ENCODE measurements around the gene HDAC9. TPM values are rescaled to one million over a fixed set of nuclear protein-coding genes. Genes with fewer than 3 reads are reported as not detected.

Gene HDAC9
- total RNA-seq, 1 experiment from 2014 or later = 79.1 TPM

- no peak for DNase-seq (ENCODE audit: low read depth in 1 of 2, low spot score in 2 of 2)
- Histone ChIP-seq H3K36me3 (no peaks in the 10 kb centered on the region), H3K4me3 (no peak overlapping the region), H3K9me3 (replicated peaks) (no peaks in the 10 kb centered on the region), H3K27me3 (replicated peaks) (no peaks in the 10 kb centered on the region), H3K4me1 (replicated peaks) (peaks cover 51% of the 10 kb centered on the region), H3K27ac (peak overlapping the region; percentile 28)
These were observed 261.0 kb downstream of the HDAC9 start for GRCh38 chr7:18756378-18757050.

DNA sequence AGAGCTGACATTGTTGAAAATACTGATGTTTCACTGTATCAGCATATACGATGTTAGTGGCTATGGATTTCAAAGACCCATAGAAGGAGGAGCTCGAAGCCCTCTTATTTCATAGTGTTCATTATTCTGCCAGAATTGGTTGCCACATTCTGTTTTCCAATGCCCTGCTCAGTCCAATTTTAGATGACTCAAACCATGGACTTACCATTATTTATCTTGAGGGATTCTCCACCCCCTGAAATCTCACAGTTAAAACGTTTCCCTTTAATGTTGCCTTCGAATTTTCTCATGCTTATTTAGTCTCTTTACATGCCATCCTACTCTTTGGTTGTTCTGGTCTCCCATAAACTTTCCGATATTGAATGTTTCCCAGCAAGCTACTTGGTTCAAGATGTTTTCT, 264.5 kb downstream of the HDAC9 start:
- no peaks in the 10 kb centered on the region for H3K27me3 ChIP-seq (replicated peaks)
- no peak for DNase-seq (ENCODE audit: low read depth in 1 of 2, low spot score in 2 of 2)
- no peak overlapping the region for H3K4me3 ChIP-seq
- no peaks in the 10 kb centered on the region for H3K9me3 ChIP-seq (replicated peaks)
- H3K27ac ChIP-seq = no peak overlapping the region
- no peaks in the 10 kb centered on the region for H3K36me3 ChIP-seq
- peaks cover 38% of the 10 kb centered on the region for H3K4me1 ChIP-seq (replicated peaks)

- Histone ChIP-seq H3K27me3 (replicated peaks) (no peaks in the 10 kb centered on the region), H3K4me1 (replicated peaks) (peaks cover 30% of the 10 kb centered on the region), H3K36me3 (no peaks in the 10 kb centered on the region), H3K27ac (no peak overlapping the region), H3K4me3 (no peak overlapping the region), H3K9me3 (replicated peaks) (no peaks in the 10 kb centered on the region)
- no peak for DNase-seq (ENCODE audit: low read depth in 1 of 2, low spot score in 2 of 2)
These were observed 265.3 kb downstream of the HDAC9 start for GRCh38 chr7:18760631-18761445.

- no peaks in the 10 kb centered on the region for H3K9me3 ChIP-seq (replicated peaks)
- peak in 1 of 2 experiments; percentile 39 for DNase-seq (ENCODE audit: low read depth in 1 of 2, low spot score in 2 of 2)
- peak overlapping the region; percentile 17 for H3K27ac ChIP-seq
- H3K27me3 ChIP-seq (replicated peaks) = no peaks in the 10 kb centered on the region
- H3K36me3 ChIP-seq = no peaks in the 10 kb centered on the region
- H3K4me1 ChIP-seq (replicated peaks) = peaks cover 17% of the 10 kb centered on the region
- no peak overlapping the region for H3K4me3 ChIP-seq
These were observed 266.6 kb downstream of the HDAC9 start for GRCh38 chr7:18762189-18762588.

- Histone ChIP-seq H3K4me1 (replicated peaks) (peaks cover 48% of the 10 kb centered on the region), H3K36me3 (no peaks in the 10 kb centered on the region), H3K4me3 (no peak overlapping the region), H3K27ac (no peak overlapping the region), H3K9me3 (replicated peaks) (no peaks in the 10 kb centered on the region), H3K27me3 (replicated peaks) (no peaks in the 10 kb centered on the region)
- DNase-seq (ENCODE audit: low read depth in 1 of 2, low spot score in 2 of 2) = peak in 1 of 2 experiments; percentile 35
These were observed 272.7 kb downstream of the HDAC9 start for GRCh38 chr7:18768256-18768655.

DNA sequence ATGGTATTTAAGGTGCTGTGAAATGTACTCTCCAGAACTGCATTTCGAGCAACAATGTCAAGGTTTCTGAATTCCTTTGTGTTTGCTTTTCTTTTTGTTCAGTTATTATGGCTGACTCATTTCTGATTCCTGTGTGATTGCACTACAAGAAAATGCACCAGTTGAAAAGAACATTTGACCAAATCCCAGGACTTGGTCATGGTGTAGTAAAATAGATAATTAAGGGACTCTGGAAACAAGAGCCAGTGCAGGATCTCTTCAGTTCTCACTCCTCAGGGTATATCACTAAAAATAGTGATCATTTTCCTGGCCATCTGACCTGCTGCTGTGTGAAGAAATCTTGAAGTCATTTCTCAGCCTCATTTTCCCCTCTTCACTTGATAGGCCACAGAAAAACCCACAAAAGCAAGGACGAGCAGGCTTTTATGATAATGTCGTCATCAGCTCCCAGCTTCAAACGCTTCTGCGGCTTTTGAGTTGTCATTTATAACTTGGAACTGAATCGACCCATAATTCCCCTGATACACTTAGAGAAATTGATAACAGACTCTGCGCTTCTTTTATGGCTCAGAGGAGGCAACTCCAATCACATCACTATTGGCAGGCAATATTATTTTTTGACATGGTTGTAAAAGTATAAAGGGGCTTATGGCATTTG, 274.7 kb downstream of the HDAC9 start:
- peak in 1 of 2 experiments; percentile 85 for DNase-seq (ENCODE audit: low read depth in 1 of 2, low spot score in 2 of 2)
- Histone ChIP-seq H3K4me3 (no peak overlapping the region), H3K27me3 (replicated peaks) (no peaks in the 10 kb centered on the region), H3K27ac (peak overlapping the region; percentile 81), H3K36me3 (no peaks in the 10 kb centered on the region), H3K4me1 (replicated peaks) (peaks cover 52% of the 10 kb centered on the region), H3K9me3 (replicated peaks) (no peaks in the 10 kb centered on the region)

- H3K4me3 ChIP-seq = no peak overlapping the region
- H3K27ac ChIP-seq = peak overlapping the region; percentile 81
- no peaks in the 10 kb centered on the region for H3K9me3 ChIP-seq (replicated peaks)
- H3K4me1 ChIP-seq (replicated peaks) = peaks cover 52% of the 10 kb centered on the region
- DNase-seq (ENCODE audit: low read depth in 1 of 2, low spot score in 2 of 2) = peak in 1 of 2 experiments; percentile 37
- H3K27me3 ChIP-seq (replicated peaks) = no peaks in the 10 kb centered on the region
- H3K36me3 ChIP-seq = no peaks in the 10 kb centered on the region
These were observed 275.3 kb downstream of the HDAC9 start for GRCh38 chr7:18770822-18771221.

GRCh38 chr7:18771834-18772566, 276.5 kb downstream of the HDAC9 start:
- Histone ChIP-seq H3K4me3 (no peak overlapping the region), H3K4me1 (replicated peaks) (peaks cover 52% of the 10 kb centered on the region), H3K27me3 (replicated peaks) (no peaks in the 10 kb centered on the region), H3K27ac (no peak overlapping the region), H3K9me3 (replicated peaks) (no peaks in the 10 kb centered on the region), H3K36me3 (no peaks in the 10 kb centered on the region)
- no peak for DNase-seq (ENCODE audit: low read depth in 1 of 2, low spot score in 2 of 2)

DNA sequence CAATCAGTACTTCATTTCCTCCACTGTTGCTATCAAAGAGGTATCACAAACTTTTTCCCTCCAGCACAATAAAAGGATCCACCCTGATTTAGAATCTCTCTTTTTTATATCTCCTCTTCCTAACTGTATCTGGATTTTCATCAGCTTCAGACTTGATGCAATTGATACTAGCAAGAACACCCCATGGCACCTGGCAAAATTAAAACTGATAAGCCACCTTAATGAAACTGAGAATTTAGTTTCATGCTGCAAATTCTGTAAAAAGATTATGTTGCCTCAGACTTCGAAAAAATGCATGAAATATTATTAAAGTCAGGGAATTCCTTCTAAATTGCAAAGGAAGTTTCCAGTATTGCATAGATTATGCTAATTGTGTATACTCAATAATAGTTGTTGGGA, 277.0 kb downstream of the HDAC9 start:
- Histone ChIP-seq H3K36me3 (no peaks in the 10 kb centered on the region), H3K4me3 (no peak overlapping the region), H3K27me3 (replicated peaks) (no peaks in the 10 kb centered on the region), H3K4me1 (replicated peaks) (peaks cover 52% of the 10 kb centered on the region), H3K27ac (no peak overlapping the region), H3K9me3 (replicated peaks) (no peaks in the 10 kb centered on the region)
- DNase-seq (ENCODE audit: low read depth in 1 of 2, low spot score in 2 of 2) = no peak

DNA sequence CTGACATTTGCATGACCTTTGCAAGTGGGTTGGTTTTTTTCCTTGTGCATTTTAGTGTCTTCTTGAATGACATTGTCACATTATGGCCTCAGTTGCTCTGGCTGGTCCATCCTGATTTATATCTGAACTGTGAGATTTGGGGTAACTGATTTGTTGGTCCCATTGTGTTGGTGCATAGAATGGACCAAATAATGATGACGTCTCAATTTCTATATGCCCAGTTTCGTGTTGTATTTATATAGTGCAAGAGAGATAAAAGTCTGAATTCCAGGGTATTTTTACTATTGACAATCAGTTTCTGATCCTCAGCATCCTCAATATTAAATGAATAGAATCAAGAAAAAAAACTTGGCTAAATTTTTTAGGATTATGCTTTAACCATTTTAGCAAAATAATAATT, 281.8 kb downstream of the HDAC9 start:
- Histone ChIP-seq H3K27ac (no peak overlapping the region), H3K4me1 (replicated peaks) (peaks cover 17% of the 10 kb centered on the region), H3K9me3 (replicated peaks) (no peaks in the 10 kb centered on the region), H3K36me3 (no peaks in the 10 kb centered on the region; the same call in 1 of the 2 replicates), H3K27me3 (replicated peaks) (no peaks in the 10 kb centered on the region), H3K4me3 (no peak overlapping the region)
- DNase-seq (ENCODE audit: low read depth in 1 of 2, low spot score in 2 of 2) = no peak

GRCh38 chr7:18778594-18778993, 283.0 kb downstream of the HDAC9 start:
- H3K27ac ChIP-seq = no peak overlapping the region
- no peak for DNase-seq (ENCODE audit: low read depth in 1 of 2, low spot score in 2 of 2)

GRCh38 chr7:18780266-18780665, 284.7 kb downstream of the HDAC9 start:
- Histone ChIP-seq H3K9me3 (replicated peaks) (no peaks in the 10 kb centered on the region), H3K27me3 (replicated peaks) (no peaks in the 10 kb centered on the region), H3K27ac (no peak overlapping the region), H3K4me1 (replicated peaks) (peaks cover 10% of the 10 kb centered on the region), H3K36me3 (no peaks in the 10 kb centered on the region; the same call in 1 of the 2 replicates), H3K4me3 (no peak overlapping the region)
- DNase-seq (ENCODE audit: low read depth in 1 of 2, low spot score in 2 of 2) = no peak

More at GRCh38 chr7:18778594-18778993, 283.0 kb downstream of the HDAC9 start:
- H3K27me3 ChIP-seq (replicated peaks) = no peaks in the 10 kb centered on the region
- peaks cover 14% of the 10 kb centered on the region for H3K4me1 ChIP-seq (replicated peaks)
- H3K9me3 ChIP-seq (replicated peaks) = no peaks in the 10 kb centered on the region
- no peaks in the 10 kb centered on the region; the same call in 1 of the 2 replicates for H3K36me3 ChIP-seq
- no peak overlapping the region for H3K4me3 ChIP-seq

GRCh38 chr7:18780938-18781337, 285.4 kb downstream of the HDAC9 start:
- Histone ChIP-seq H3K4me3 (no peak overlapping the region), H3K27me3 (replicated peaks) (no peaks in the 10 kb centered on the region), H3K36me3 (no peaks in the 10 kb centered on the region; the same call in 1 of the 2 replicates), H3K9me3 (replicated peaks) (no peaks in the 10 kb centered on the region), H3K27ac (no peak overlapping the region), H3K4me1 (replicated peaks) (peaks cover 10% of the 10 kb centered on the region)
- DNase-seq (ENCODE audit: low read depth in 1 of 2, low spot score in 2 of 2) = no peak
